ENCODE measurements around the gene NCKAP1.
"Not testable (repeated sequence)": the region's sequence is repeated elsewhere in the genome, so short reads cannot be mapped to it uniquely, and the experiment has no call there.

The NCKAP1 gene

DNA sequence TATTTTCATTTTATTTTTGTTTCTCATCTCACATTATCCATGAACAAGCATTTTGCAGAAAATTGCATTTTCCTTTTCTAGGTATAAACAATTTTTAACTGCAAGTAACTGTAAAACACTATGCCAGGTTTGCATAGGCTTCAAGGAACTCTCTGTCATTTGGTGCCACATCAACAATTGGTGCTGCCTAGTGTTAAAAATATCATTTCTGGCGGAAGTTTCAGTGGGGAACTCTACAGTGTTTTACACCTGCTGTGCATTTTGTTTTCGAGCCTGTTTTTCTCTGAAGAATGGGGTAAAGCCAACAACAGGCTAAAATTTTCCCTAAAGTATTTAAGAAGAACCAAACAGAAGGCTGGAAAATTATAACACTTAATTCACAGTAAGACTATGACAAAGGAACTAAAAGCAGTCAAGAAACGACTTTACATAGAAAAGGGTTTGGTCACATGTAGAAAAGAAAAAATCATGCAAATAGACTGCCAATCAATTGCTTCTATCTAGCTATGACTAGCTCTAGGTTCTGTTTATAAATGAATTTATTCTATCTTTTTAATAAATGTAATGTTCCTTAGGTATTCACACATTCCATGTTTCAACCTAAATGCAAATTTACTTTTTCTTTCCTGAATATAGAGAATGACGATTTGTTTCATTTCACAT lies 150.4 kb downstream of the NCKAP1 start:
- TF ChIP-seq, protein P1, sequence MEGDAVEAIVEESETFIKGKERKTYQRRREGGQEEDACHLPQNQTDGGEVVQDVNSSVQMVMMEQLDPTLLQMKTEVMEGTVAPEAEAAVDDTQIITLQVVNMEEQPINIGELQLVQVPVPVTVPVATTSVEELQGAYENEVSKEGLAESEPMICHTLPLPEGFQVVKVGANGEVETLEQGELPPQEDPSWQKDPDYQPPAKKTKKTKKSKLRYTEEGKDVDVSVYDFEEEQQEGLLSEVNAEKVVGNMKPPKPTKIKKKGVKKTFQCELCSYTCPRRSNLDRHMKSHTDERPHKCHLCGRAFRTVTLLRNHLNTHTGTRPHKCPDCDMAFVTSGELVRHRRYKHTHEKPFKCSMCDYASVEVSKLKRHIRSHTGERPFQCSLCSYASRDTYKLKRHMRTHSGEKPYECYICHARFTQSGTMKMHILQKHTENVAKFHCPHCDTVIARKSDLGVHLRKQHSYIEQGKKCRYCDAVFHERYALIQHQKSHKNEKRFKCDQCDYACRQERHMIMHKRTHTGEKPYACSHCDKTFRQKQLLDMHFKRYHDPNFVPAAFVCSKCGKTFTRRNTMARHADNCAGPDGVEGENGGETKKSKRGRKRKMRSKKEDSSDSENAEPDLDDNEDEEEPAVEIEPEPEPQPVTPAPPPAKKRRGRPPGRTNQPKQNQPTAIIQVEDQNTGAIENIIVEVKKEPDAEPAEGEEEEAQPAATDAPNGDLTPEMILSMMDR (IDR thresholded peaks at IDR 0.05; ENCODE audit: low read depth, low read length) = no peak
- TF ChIP-seq, protein P2, sequence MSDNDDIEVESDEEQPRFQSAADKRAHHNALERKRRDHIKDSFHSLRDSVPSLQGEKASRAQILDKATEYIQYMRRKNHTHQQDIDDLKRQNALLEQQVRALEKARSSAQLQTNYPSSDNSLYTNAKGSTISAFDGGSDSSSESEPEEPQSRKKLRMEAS (IDR thresholded peaks at IDR 0.05; ENCODE audit: low read depth, low read length) = no peak
- TF ChIP-seq MYC (IDR thresholded peaks at IDR 0.05; ENCODE audit: low read depth, low read length) = no peak
- TF ChIP-seq POLR2A (IDR thresholded peaks at IDR 0.05; ENCODE audit: extremely low read depth, insufficient read length) = no peak
- H3K4me3 ChIP-seq (ENCODE audit: low read depth, low read length) = no peak overlapping the region
- no peak for DNase-seq (ENCODE audit: low read depth)

DNA sequence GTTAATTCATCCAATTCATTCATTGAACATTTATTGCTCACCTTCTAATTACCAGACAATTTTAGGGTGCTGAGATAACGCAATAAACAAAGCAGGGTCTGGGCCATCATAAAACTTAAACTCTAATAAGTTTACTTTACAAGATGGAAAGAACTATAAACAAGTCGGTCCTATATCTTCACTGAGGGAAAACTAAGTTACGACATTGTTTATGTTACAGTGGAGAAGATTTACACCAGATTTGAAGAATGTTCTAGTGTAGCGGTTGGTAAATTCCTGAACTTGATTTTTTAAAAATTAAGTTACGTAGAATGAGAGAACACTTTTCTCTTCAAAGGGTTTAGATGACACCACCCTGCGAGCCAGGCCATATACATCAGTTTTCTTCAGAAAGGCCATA lies 151.2 kb downstream of the NCKAP1 start:
- H3K4me3 ChIP-seq (ENCODE audit: low read depth, low read length) = no peak overlapping the region
- no peak for TF ChIP-seq POLR2A (IDR thresholded peaks at IDR 0.05; ENCODE audit: extremely low read depth, insufficient read length)
- TF ChIP-seq, protein P1 (IDR thresholded peaks at IDR 0.05; ENCODE audit: low read depth, low read length) = no peak
- TF ChIP-seq, protein P2 (IDR thresholded peaks at IDR 0.05; ENCODE audit: low read depth, low read length) = no peak
- TF ChIP-seq MYC (IDR thresholded peaks at IDR 0.05; ENCODE audit: low read depth, low read length) = no peak
- no peak for DNase-seq (ENCODE audit: low read depth)

DNA sequence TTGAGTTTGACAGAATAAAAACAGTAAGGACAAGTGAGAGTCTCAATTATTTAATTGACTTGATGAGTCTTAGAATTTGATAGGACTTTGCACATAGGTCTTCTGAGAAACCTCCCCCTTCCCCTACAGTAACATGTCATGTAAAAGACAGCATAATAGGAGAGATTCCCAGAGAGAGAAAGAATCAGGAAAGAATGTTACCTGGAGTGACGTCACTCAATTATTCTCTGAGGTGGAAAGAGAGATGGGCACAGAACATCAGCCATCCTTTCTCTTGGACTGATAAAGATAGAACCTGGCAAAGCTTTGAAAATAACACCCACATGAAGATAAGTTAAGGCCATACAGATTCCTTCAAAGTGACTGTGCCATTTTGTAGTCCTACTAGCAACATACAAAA lies 152.5 kb downstream of the NCKAP1 start:
- DNase-seq (ENCODE audit: low read depth) = no peak
- TF ChIP-seq, protein P2 (IDR thresholded peaks at IDR 0.05; ENCODE audit: low read depth, low read length) = no peak
- TF ChIP-seq, protein P1 (IDR thresholded peaks at IDR 0.05; ENCODE audit: low read depth, low read length) = no peak
- TF ChIP-seq MYC (IDR thresholded peaks at IDR 0.05; ENCODE audit: low read depth, low read length) = no peak
- no peak for TF ChIP-seq POLR2A (IDR thresholded peaks at IDR 0.05; ENCODE audit: extremely low read depth, insufficient read length)

DNA sequence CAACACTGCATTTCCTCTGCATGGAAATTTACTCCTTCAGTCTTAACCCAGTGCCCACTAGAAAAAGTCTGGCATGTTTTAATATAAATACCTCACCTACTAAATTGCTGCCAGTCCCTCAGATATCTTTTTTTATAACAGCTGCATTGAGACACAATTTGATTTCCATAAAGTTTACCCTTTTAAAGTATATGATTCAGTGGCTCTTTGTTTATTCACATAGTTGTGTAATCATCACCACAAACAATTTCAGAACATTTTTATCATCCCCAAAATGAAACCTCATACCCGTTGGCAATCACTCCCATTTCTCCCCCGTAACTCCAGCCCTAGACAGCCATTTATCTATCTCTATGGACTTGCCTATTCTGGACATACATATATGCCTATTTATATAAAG lies 154.8 kb downstream of the NCKAP1 start:
- no peak for DNase-seq (ENCODE audit: low read depth)
- TF ChIP-seq, protein P1 (IDR thresholded peaks at IDR 0.05; ENCODE audit: low read depth, low read length) = no peak
- TF ChIP-seq, protein P2 (IDR thresholded peaks at IDR 0.05; ENCODE audit: low read depth, low read length) = no peak
- TF ChIP-seq POLR2A (IDR thresholded peaks at IDR 0.05; ENCODE audit: extremely low read depth, insufficient read length) (no peak), MYC (IDR thresholded peaks at IDR 0.05; ENCODE audit: low read depth, low read length) (no peak)
- H3K4me3 ChIP-seq (ENCODE audit: low read depth, low read length) = no peak overlapping the region

More for the DNA sequence above, 152.5 kb downstream of the NCKAP1 start:
- no peak overlapping the region for H3K4me3 ChIP-seq (ENCODE audit: low read depth, low read length)

DNA sequence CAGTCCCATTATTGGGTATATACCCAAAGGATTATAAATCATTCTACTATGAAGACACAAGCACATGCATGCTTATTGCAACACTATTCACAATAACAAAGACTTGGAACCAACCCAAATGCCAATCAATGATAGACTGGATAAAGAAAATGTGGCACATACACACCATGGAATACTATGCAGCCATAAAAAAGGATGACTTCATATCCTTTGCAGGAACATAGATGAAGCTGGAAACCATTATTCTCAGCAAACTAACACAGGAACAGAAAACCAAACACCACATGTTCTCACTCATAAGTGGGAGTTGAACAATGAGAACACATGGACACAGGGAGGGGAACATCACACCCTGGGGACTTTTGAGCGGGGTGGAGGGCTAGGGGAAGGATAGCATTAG lies 158.2 kb downstream of the NCKAP1 start:
- not testable (repeated sequence) for DNase-seq (ENCODE audit: low read depth)

DNA sequence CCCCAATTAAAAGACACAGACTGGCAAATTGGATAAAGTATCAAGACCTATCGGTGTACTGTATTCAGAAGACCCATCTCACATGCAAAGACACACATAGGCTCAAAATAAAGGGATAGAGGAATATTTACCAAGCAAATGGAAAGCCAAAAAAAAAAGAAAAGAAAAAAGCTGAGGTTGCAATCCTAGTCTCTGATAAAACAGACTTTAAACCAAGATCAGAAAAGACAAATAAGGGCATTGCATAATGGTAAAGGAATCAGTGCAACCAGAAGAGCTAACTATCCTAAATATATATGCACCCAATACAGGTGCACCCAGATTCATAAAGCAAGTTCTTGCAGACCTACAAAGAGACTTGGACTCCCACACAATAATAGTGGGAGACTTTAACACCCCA lies 161.6 kb downstream of the NCKAP1 start:
- H3K4me3 ChIP-seq (ENCODE audit: low read depth, low read length); DNase-seq (ENCODE audit: low read depth): not testable (repeated sequence)

More for the DNA sequence above, 158.2 kb downstream of the NCKAP1 start:
- H3K4me3 ChIP-seq (ENCODE audit: low read depth, low read length) = not testable (repeated sequence)

DNA sequence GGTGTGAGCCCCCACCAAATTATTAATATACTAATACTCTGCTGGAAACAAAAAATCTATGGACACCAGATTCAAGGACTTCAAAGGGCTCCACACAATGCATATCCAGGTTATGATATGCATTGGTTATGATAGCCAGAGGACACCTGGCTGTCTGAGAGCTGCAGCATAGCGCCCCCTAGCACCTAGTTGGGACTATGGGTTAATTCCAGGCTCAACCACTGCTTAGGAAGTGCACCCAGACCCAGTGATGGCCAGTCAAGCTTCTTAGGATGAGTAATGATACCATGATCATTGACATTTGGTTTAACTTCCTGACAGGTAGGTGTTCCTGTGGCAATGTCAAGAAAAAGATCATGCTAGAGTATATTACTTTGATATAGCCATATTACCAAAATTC lies 168.0 kb downstream of the NCKAP1 start:
- DNase-seq (ENCODE audit: low read depth) = peak; percentile 35
- no peak overlapping the region for H3K4me3 ChIP-seq (ENCODE audit: low read depth, low read length)
- no peak for TF ChIP-seq POLR2A (IDR thresholded peaks at IDR 0.05; ENCODE audit: extremely low read depth, insufficient read length)
- TF ChIP-seq, protein P1 (IDR thresholded peaks at IDR 0.05; ENCODE audit: low read depth, low read length) = peak; percentile 43
